Endothelial cell of umbilical vein (primary cell): ENCODE measurements around the gene GALNT13. TPM values are rescaled to one million over a fixed set of nuclear protein-coding genes. Genes with fewer than 3 reads are reported as not detected.

Source experiments
- BruUV-seq: library from RNA; stranded (reverse); fragments of 400-500 nt; replicated peaks from 2 replicates; lab custom pipeline; 2021; lab: Mats Ljungman, UMichigan
- CTCF ChIA-PET: fragments of 300-600, 350-600 bp; sonication (Branson Sonifier 250); formaldehyde crosslinking; loops from one replicate; lab custom pipeline; 2021; ENCODE audit warnings: antibody characterized with exemption, inconsistent platforms; lab: Charles Lee
- POLR2A ChIA-PET: fragments of 300-600, 350-600 bp; sonication (Branson Sonifier 250); formaldehyde crosslinking; loops from one replicate; lab custom pipeline; 2021; ENCODE audit warnings: antibody characterized with exemption, inconsistent platforms; lab: Charles Lee
- DNase-seq: peaks from one replicate; pipeline ENCODE4 v3.0.0-alpha.2; 2011; ENCODE audit warnings: low read depth, low spot score
- FAIRE-seq: peaks from 2 replicates; lab custom pipeline; 2011; peaks lifted over from hg19 to GRCh38; lab: Jason Lieb, UNC
- H2AFZ ChIP-seq: 2 replicates; pipeline ENCODE4 v1.6.0; 2012; ENCODE audit warnings: low read depth, low read length, control low read depth, inconsistent platforms
- H3K27ac ChIP-seq: 2 replicates; pipeline ENCODE4 v1.5.1; 2011; ENCODE audit warnings: low read depth, mild to moderate bottlenecking, control low read depth, low read length, moderate library complexity; ENCODE audit not compliant: insufficient read depth
- H3K27me3 ChIP-seq, 2 experiments: 2 replicates each; pipeline versions ENCODE4 v1.6.0 to v1.6.1; 2011; ENCODE audit warnings: low read length in 2 of 2, mixed read lengths in 1 of 2; ENCODE audit not compliant: control insufficient read depth in 2 of 2, insufficient read depth in 2 of 2
- H3K36me3 ChIP-seq, 2 experiments: 2 replicates in 1 of 2; 3 replicates in 1 of 2; pipeline ENCODE4 v1.5.1; 2011; ENCODE audit warnings: low read length in 2 of 2, mild to moderate bottlenecking in 1 of 2, moderate library complexity in 1 of 2; ENCODE audit not compliant: control insufficient read depth in 2 of 2, insufficient read depth in 2 of 2; ENCODE audit errors: extremely low read depth in 1 of 2
- H3K4me1 ChIP-seq: 3 replicates; pipeline ENCODE4 v1.5.1; 2011; ENCODE audit warnings: mild to moderate bottlenecking, low read length; ENCODE audit not compliant: control insufficient read depth, insufficient read depth; ENCODE audit errors: extremely low read depth
- H3K4me2 ChIP-seq: 2 replicates; pipeline ENCODE4 v1.6.1; 2011; ENCODE audit warnings: low read length, control low read depth, mixed read lengths; ENCODE audit not compliant: insufficient read depth
- H3K4me3 ChIP-seq, 3 experiments: fragments of 200-600 bp in 1 of 3; sonication (generic), shearing (Covaris generic) in 1 of 3; replicated peaks in 1 of 3; 2 replicates each; pipeline ENCODE4 v1.5.1; 2011 to 2016; ENCODE audit warnings: control low read depth in 3 of 3, low read length in 3 of 3, mild to moderate bottlenecking in 2 of 3, inconsistent platforms in 1 of 3, low read depth in 1 of 3, moderate library complexity in 1 of 3; ENCODE audit not compliant: insufficient read depth in 1 of 3
- H3K79me2 ChIP-seq: 2 replicates; pipeline ENCODE4 v1.6.0; 2012; ENCODE audit warnings: low read length, inconsistent platforms; ENCODE audit not compliant: control insufficient read depth, insufficient read depth
- H3K9ac ChIP-seq: replicated peaks from 2 replicates; pipeline ENCODE3; 2011; ENCODE audit warnings: low read length, control low read depth; ENCODE audit not compliant: insufficient read depth; ENCODE audit errors: extremely low read depth
- H3K9me1 ChIP-seq: replicated peaks from 3 replicates; pipeline ENCODE4 v1.6.0; 2011; ENCODE audit warnings: mild to moderate bottlenecking, low read length; ENCODE audit not compliant: control insufficient read depth, insufficient read depth; ENCODE audit errors: extremely low read depth
- H3K9me3 ChIP-seq: replicated peaks from 2 replicates; pipeline ENCODE4 v1.5.1; 2012; ENCODE audit warnings: low read length, inconsistent platforms; ENCODE audit not compliant: control insufficient read depth, insufficient read depth
- H4K20me1 ChIP-seq: replicated peaks from 2 replicates; pipeline ENCODE3; 2011; ENCODE audit warnings: mild to moderate bottlenecking, low read length; ENCODE audit not compliant: control insufficient read depth, insufficient read depth; ENCODE audit errors: extremely low read depth
- CTCF ChIP-seq, 2 donors: IDR thresholded peaks; 1 replicate in 1 of 2; 2 replicates in 1 of 2; pipeline ENCODE4 v1.5.1; 2011; ENCODE audit warnings: low read length in 2 of 2, mild to moderate bottlenecking in 2 of 2, moderate library complexity in 2 of 2, control low read depth in 1 of 2, inconsistent platforms in 1 of 2, low read depth in 1 of 2; ENCODE audit not compliant: insufficient read depth in 1 of 2; ENCODE audit errors: extremely low read depth in 1 of 2
- EZH2 ChIP-seq: IDR thresholded peaks from 2 replicates; pipeline ENCODE4 v1.6.1; 2012; ENCODE audit warnings: borderline replicate concordance, low read depth, mild to moderate bottlenecking, moderate library complexity, low read length, inconsistent platforms; ENCODE audit not compliant: severe bottlenecking
- FOS ChIP-seq: IDR thresholded peaks from 2 replicates; pipeline ENCODE4 v1.6.1; 2011; ENCODE audit warnings: mild to moderate bottlenecking, low read length, moderate library complexity, borderline replicate concordance; ENCODE audit not compliant: insufficient read depth
- GATA2 ChIP-seq: IDR thresholded peaks from 2 replicates; pipeline ENCODE4 v1.7.0; 2011; ENCODE audit warnings: low read depth, mild to moderate bottlenecking, moderate library complexity, mixed read lengths, low read length; ENCODE audit not compliant: insufficient read length, insufficient read depth
- JUN ChIP-seq: IDR thresholded peaks from 2 replicates; pipeline ENCODE4 v1.6.1; 2011; ENCODE audit warnings: borderline replicate concordance, low read depth; ENCODE audit not compliant: insufficient read length, insufficient read depth
- MAX ChIP-seq: IDR thresholded peaks from 2 replicates; pipeline ENCODE4 v1.6.1; 2011; ENCODE audit not compliant: insufficient read depth, insufficient read length
- MYC ChIP-seq: IDR thresholded peaks from one replicate; pipeline ENCODE4 v1.6.1; 2011; ENCODE audit warnings: mild to moderate bottlenecking, low read depth, low read length
- POLR2A ChIP-seq: IDR thresholded peaks from 2 replicates; pipeline ENCODE4 v1.6.1; 2012; ENCODE audit warnings: low read depth, mild to moderate bottlenecking, control low read depth, low read length
- POLR2AphosphoS5 ChIP-seq: IDR thresholded peaks from 2 replicates; pipeline ENCODE4 v1.6.1; 2012; ENCODE audit warnings: low read depth, mild to moderate bottlenecking, control low read depth, low read length, moderate library complexity; ENCODE audit not compliant: insufficient read depth
- dilution Hi-C: fragments of 300-500 bp; cut with MboI; formaldehyde crosslinking; loops from one replicate; pipeline ENCODE4 v1.15.0; 2019; ENCODE audit warnings: low sequenced_read_pairs; ENCODE audit not compliant: extremely low pct_ligation_motif_present
- intact Hi-C: fragments of 100-400 bp; cut with micrococcal nuclease; formaldehyde crosslinking; loops from one replicate; pipeline ENCODE4 v1.10.0; 2022
- polyA plus RNA-seq, 4 experiments: library from polyadenylated mRNA; depleted of rRNA in 3 of 4; stranded (reverse) in 3 of 4; unstranded in 1 of 4; fragments of >200 nt; gene quantifications; 2 replicates each; pipeline versions ENCODE4 v1.2.1 to v1.2.3, GENCODE V29; 2011 to 2012; ENCODE audit warnings: missing spikeins in 1 of 4
- total RNA-seq: library from RNA; stranded (reverse); gene quantifications from 2 replicates; pipeline ENCODE4 v1.2.3, GENCODE V29; 2021

GALNT13 gene
- total and polyA plus RNA-seq, 2 donors (not counting 3 experiments of a cell fraction or from before 2014, with no cell fraction given): 0.06 TPM; not detected in 1

GRCh38 chr2:154203902-154204301, 332.2 kb downstream of the GALNT13 start:
- no peaks in the 10 kb centered on the region for H3K79me2 ChIP-seq

More at GRCh38 chr2:154203902-154204301, 332.2 kb downstream of the GALNT13 start:
- Histone ChIP-seq H4K20me1 (no peaks in the 10 kb centered on the region), H3K27ac (no peak overlapping the region), H3K4me2 (no peak overlapping the region), H3K9me1 (no peaks in the 10 kb centered on the region), H3K36me3 (no peaks in the 10 kb centered on the region), H3K9me3 (no peaks in the 10 kb centered on the region), H2AFZ (no peak overlapping the region), H3K4me1 (no peaks in the 10 kb centered on the region), H3K4me3 (no peak overlapping the region), H3K9ac (no peak overlapping the region), H3K27me3 (no peaks in the 10 kb centered on the region)
- FAIRE-seq: no peak
- intact Hi-C loops: no loop called here
- dilution Hi-C loops: no loop called here
- ChIA-PET CTCF (no interaction called here), POLR2A (no interaction called here)
- BruUV-seq: no TSS peak
- DNase-seq: no peak
- no peak for TF ChIP-seq FOS
- no peak for TF ChIP-seq CTCF (IDR thresholded peaks at IDR 0.05; ENCODE audit: extremely low read depth in 1 of 2, insufficient read depth in 1 of 2, low read depth in 1 of 2, low read length in 2 of 2)
- TF ChIP-seq POLR2AphosphoS5: no peak
- TF ChIP-seq POLR2A: no peak
- no peak for TF ChIP-seq MYC
- TF ChIP-seq EZH2: no peak
- TF ChIP-seq GATA2: no peak
- no peak for TF ChIP-seq MAX
- no peak for TF ChIP-seq JUN
